B cell (primary cell): ENCODE results near the gene CCR2. TPM values are rescaled to one million over a fixed set of nuclear protein-coding genes. Genes with fewer than 3 reads are reported as not detected.
"Not testable (repeated sequence)": the region's sequence is repeated elsewhere in the genome, so short reads cannot be mapped to it uniquely, and the experiment has no call there.

Experiments used
- ATAC-seq: fragments of 200-7000 bp; cut with Tn5 transposase; one replicate; pipeline ENCODE4 v1.10.0; 2021; ENCODE audit warnings: low read depth, mild to moderate bottlenecking, moderate number of reproducible peaks, moderate library complexity
- CTCF ChIA-PET: fragments of 350-600 bp; sonication (Branson Sonifier 250); formaldehyde crosslinking; loops from one replicate; lab custom pipeline; 2021; ENCODE audit warnings: antibody characterized with exemption, inconsistent platforms; lab: Charles Lee
- POLR2A ChIA-PET: fragments of 350-600 bp; sonication (Branson Sonifier 250); formaldehyde crosslinking; loops from one replicate; lab custom pipeline; 2021; ENCODE audit warnings: antibody characterized with exemption; lab: Charles Lee
- DNase-seq: peaks from one replicate; pipeline ENCODE4 v3.0.0; 2013
- H2AFZ ChIP-seq: 2 replicates; pipeline ENCODE4 v1.6.1; 2012; ENCODE audit warnings: mild to moderate bottlenecking, low read depth, low read length; ENCODE audit not compliant: insufficient read depth, poor library complexity, severe bottlenecking
- H3K27ac ChIP-seq, 2 donors: 1 replicate in 1 of 2; 2 replicates in 1 of 2; pipeline ENCODE4 v1.5.1; 2012 to 2013; ENCODE audit warnings: low read length in 2 of 2, mild to moderate bottlenecking in 2 of 2, moderate library complexity in 1 of 2
- H3K27me3 ChIP-seq, 4 experiments: fragments of 200-600 bp in 1 of 4; sonication (generic) in 1 of 4; replicated peaks in 1 of 4; 1 replicate in 2 of 4; 2 replicates in 2 of 4; pipeline versions ENCODE4 v1.6.1 to v1.7.0; 2013 to 2016; ENCODE audit warnings: low read length in 3 of 4, mild to moderate bottlenecking in 2 of 4, mixed read lengths in 1 of 4, moderate library complexity in 1 of 4; ENCODE audit not compliant: insufficient read depth in 4 of 4, control insufficient read depth in 3 of 4; ENCODE audit errors: control extremely low read depth in 1 of 4
- H3K36me3 ChIP-seq, 2 experiments: replicated peaks in 1 of 2; 1 replicate in 1 of 2; 2 replicates in 1 of 2; pipeline versions ENCODE4 v1.6.1 to v1.7.1; 2013; ENCODE audit warnings: low read length in 1 of 2; ENCODE audit not compliant: insufficient read depth in 2 of 2, control insufficient read depth in 1 of 2; ENCODE audit errors: control extremely low read depth in 1 of 2, extremely low read depth in 1 of 2
- H3K4me1 ChIP-seq, 2 donors: fragments of 200-600 bp in 1 of 2; sonication (generic) in 1 of 2; 1 replicate in 1 of 2; 2 replicates in 1 of 2; pipeline versions ENCODE4 v1.5.1 to v1.6.1; 2013 to 2017; ENCODE audit warnings: low read length in 2 of 2; ENCODE audit not compliant: control insufficient read depth in 2 of 2, insufficient read depth in 2 of 2
- H3K4me2 ChIP-seq: replicated peaks from 2 replicates; pipeline ENCODE3; 2012; ENCODE audit warnings: mild to moderate bottlenecking, low read depth, low read length; ENCODE audit not compliant: poor library complexity, severe bottlenecking
- H3K4me3 ChIP-seq, 5 experiments: fragments of 200-600 bp in 1 of 5; sonication (generic) in 1 of 5; 1 replicate in 3 of 5; 2 replicates in 2 of 5; pipeline versions ENCODE4 v1.5.1 to v1.7.0; 2011 to 2016; ENCODE audit warnings: low read length in 4 of 5, mild to moderate bottlenecking in 4 of 5, low read depth in 2 of 5, control low read depth in 1 of 5, moderate library complexity in 1 of 5; ENCODE audit not compliant: insufficient read depth in 1 of 5; ENCODE audit errors: control extremely low read depth in 1 of 5, extremely low read depth in 1 of 5
- H3K79me2 ChIP-seq: fragments of 200-600 bp; sonication (generic); one replicate; pipeline ENCODE4 v1.6.0; 2016; ENCODE audit warnings: low read length; ENCODE audit not compliant: control insufficient read depth, insufficient read depth
- H3K9ac ChIP-seq: fragments of 200-600 bp; sonication (generic); 2 replicates; pipeline ENCODE4 v1.6.1; 2017; ENCODE audit warnings: mild to moderate bottlenecking, low read length, moderate library complexity
- H3K9me3 ChIP-seq, 3 donors: one replicate each; pipeline versions ENCODE4 v1.6.1 to v1.7.1; 2013; ENCODE audit warnings: low read length in 2 of 3; ENCODE audit not compliant: control insufficient read depth in 2 of 3, insufficient read depth in 1 of 3; ENCODE audit errors: control extremely low read depth in 1 of 3
- H4K20me1 ChIP-seq: 2 replicates; pipeline ENCODE4 v1.6.0; 2012; ENCODE audit warnings: mild to moderate bottlenecking, low read length; ENCODE audit not compliant: insufficient read depth, control insufficient read depth, poor library complexity, severe bottlenecking
- H3K27ac Mint-ChIP-seq: one replicate; pipeline ENCODE4 v1.8.0; 2021; ENCODE audit warnings: mixed read lengths
- H3K27me3 Mint-ChIP-seq: one replicate; pipeline ENCODE4 v1.8.0; 2021; ENCODE audit warnings: mixed read lengths
- H3K4me1 Mint-ChIP-seq: one replicate; pipeline ENCODE4 v1.8.0; 2021; ENCODE audit warnings: mixed read lengths
- H3K4me3 Mint-ChIP-seq: one replicate; pipeline ENCODE4 v1.8.0; 2021; ENCODE audit warnings: mixed read lengths
- H3K9me3 Mint-ChIP-seq: one replicate; pipeline ENCODE4 v1.8.0; 2022; ENCODE audit warnings: mixed read lengths; ENCODE audit not compliant: insufficient read depth
- EZH2 ChIP-seq: IDR thresholded peaks from 2 replicates; pipeline ENCODE4 v1.6.1; 2012; ENCODE audit warnings: borderline replicate concordance, low read depth, mild to moderate bottlenecking, moderate library complexity, low read length; ENCODE audit not compliant: insufficient read depth, poor library complexity, severe bottlenecking
- WGBS: methylation state at CpG from one replicate; pipeline ENCODE4 v1.1.5; 2013; ENCODE audit warnings: missing lambda C conversion rate; ENCODE audit not compliant: insufficient coverage; 5-methylcytosine and 5-hydroxymethylcytosine counted together
- intact Hi-C: fragments of 100-400 bp; cut with micrococcal nuclease; formaldehyde crosslinking; loops from one replicate; pipeline ENCODE4 v1.10.0; 2022
- polyA plus RNA-seq: library from polyadenylated mRNA; depleted of rRNA; stranded (reverse); fragments of >200 nt; gene quantifications from 2 replicates; pipeline ENCODE4 v1.2.3, GENCODE V29; 2012
- total RNA-seq, 2 donors: library from RNA; stranded (reverse); fragments of 120-200 nt in 1 of 2; gene quantifications; 1 replicate in 1 of 2; 2 replicates in 1 of 2; pipeline versions ENCODE4 v1.2.3 to v1.2.4, GENCODE V29; 2013 to 2022
- TF ChIP-seq, protein P1 (sequence below): fragments of 200-600 bp; IDR thresholded peaks from one replicate; pipeline ENCODE4 v1.8.0; 2022; ENCODE audit warnings: antibody characterized with exemption, mild to moderate bottlenecking

The CCR2 gene
- total and polyA plus RNA-seq, 2 donors (not counting 1 experiment from before 2014, with no cell fraction given) = 0.34 to 0.82 TPM

DNA sequence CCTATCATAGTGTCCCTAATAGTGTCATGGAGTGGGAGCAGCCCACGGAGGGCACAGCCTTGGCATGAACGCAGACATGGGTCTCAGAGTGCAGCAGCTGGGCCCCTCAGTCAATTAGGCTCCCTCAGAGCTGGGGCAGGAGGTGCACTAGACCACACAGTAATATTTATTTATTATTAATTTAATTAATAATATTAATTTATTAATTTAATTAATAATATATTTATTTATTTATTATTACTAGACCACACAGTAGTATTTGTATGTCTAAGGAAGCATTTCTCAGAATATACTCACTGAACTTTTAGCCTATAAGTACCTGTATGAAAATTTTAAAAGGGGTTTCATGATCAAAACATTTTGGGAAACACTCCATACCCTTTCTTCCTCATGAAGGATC lies 47.7 kb downstream of the CCR2 start:
- no CpG with 5 or more reads among the region's 2 CpGs for WGBS
- Histone ChIP-seq H3K9ac (no peak overlapping the region), H3K27me3 (no peaks in the 10 kb centered on the region), H3K4me1 (peaks cover 14 to 19% of the 10 kb centered on the region in 2 donors), H2AFZ (no peak overlapping the region), H3K9me3 (peaks cover 0 to 2% (median 0%) of the 10 kb centered on the region in 3 donors), H3K4me3 (no peak overlapping the region), H3K36me3 (no peaks in the 10 kb centered on the region), H3K79me2 (no peaks in the 10 kb centered on the region), H3K4me2 (no peak overlapping the region), H3K27ac (no peak overlapping the region), H4K20me1 (no peaks in the 10 kb centered on the region)
- ChIA-PET POLR2A (no interaction called here), CTCF (no interaction called here)
- H3K4me3 Mint-ChIP-seq = no peak overlapping the region
- ATAC-seq (no peak), DNase-seq (no peak)
- H3K4me1 Mint-ChIP-seq = peaks cover 18% of the 10 kb centered on the region
- no peak overlapping the region for H3K27ac Mint-ChIP-seq
- TF ChIP-seq EZH2 = no peak
- TF ChIP-seq, protein P1, sequence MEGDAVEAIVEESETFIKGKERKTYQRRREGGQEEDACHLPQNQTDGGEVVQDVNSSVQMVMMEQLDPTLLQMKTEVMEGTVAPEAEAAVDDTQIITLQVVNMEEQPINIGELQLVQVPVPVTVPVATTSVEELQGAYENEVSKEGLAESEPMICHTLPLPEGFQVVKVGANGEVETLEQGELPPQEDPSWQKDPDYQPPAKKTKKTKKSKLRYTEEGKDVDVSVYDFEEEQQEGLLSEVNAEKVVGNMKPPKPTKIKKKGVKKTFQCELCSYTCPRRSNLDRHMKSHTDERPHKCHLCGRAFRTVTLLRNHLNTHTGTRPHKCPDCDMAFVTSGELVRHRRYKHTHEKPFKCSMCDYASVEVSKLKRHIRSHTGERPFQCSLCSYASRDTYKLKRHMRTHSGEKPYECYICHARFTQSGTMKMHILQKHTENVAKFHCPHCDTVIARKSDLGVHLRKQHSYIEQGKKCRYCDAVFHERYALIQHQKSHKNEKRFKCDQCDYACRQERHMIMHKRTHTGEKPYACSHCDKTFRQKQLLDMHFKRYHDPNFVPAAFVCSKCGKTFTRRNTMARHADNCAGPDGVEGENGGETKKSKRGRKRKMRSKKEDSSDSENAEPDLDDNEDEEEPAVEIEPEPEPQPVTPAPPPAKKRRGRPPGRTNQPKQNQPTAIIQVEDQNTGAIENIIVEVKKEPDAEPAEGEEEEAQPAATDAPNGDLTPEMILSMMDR = no peak
- intact Hi-C loops = no loop called here
- H3K27me3 Mint-ChIP-seq = no peaks in the 10 kb centered on the region
- peaks cover 3% of the 10 kb centered on the region for H3K9me3 Mint-ChIP-seq

DNA sequence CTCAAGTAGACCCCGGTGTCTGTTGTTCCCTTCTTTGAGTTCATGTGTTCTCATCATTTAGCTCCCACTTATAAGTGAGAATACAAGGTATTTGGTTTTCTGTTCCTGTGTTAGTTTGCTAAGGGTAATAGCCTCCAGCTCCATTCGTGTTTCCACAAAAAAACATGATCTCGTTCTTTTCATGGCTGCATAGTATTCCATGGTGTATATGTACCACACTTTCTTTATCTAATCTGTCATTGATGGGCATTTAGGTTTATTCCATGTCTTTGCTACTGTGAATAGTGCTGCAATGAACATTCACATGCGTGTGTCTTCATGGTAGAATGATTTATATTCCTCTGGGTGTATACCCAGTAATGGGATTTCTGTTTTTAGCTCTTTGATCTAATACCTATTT lies 49.0 kb downstream of the CCR2 start:
- H3K4me3 ChIP-seq, H3K9me3 ChIP-seq, H3K9ac ChIP-seq, H3K9me3 Mint-ChIP-seq, H4K20me1 ChIP-seq, H3K4me3 Mint-ChIP-seq, H3K4me2 ChIP-seq, H3K36me3 ChIP-seq, H3K27ac ChIP-seq, H3K27ac Mint-ChIP-seq, intact Hi-C loops, H3K27me3 Mint-ChIP-seq, H3K27me3 ChIP-seq, ATAC-seq, POLR2A ChIA-PET, H2AFZ ChIP-seq, DNase-seq, CTCF ChIA-PET, H3K79me2 ChIP-seq: not testable (repeated sequence)
- H3K4me1 Mint-ChIP-seq = peaks cover 25% of the 10 kb centered on the region
- WGBS = 100% methylated on average over 1 of the region's 4 CpGs
- peaks cover 25 to 27% of the 10 kb centered on the region in 2 donors for H3K4me1 ChIP-seq
